ENCODE results near the gene DHX8.
"Not testable (repeated sequence)": the region's sequence is repeated elsewhere in the genome, so short reads cannot be mapped to it uniquely, and the experiment has no call there.

The DHX8 gene
- long read RNA-seq, donor 1, full-length matches to known transcripts, result 5 of 28 reads
- long read RNA-seq, donor 1, partial matches to known transcripts, result 18 of 28 reads
- long read RNA-seq, donor 1, other reads (novel, unspliced or antisense), result 5 of 28 reads
- long read RNA-seq, donor 2, full-length matches to known transcripts, result 1 of 1 reads
- long read RNA-seq, donor 2, partial matches to known transcripts, result 0 of 1 reads
- long read RNA-seq, donor 2, other reads (novel, unspliced or antisense), result 0 of 1 reads
- long read RNA-seq, donor 3, full-length matches to known transcripts, result 4 of 4 reads
- long read RNA-seq, donor 3, partial matches to known transcripts, result 0 of 4 reads
- long read RNA-seq, donor 3, other reads (novel, unspliced or antisense), result 0 of 4 reads
- long read RNA-seq, donor 4, full-length matches to known transcripts, result 7 of 7 reads
- long read RNA-seq, donor 4, partial matches to known transcripts, result 0 of 7 reads
- long read RNA-seq, donor 4, other reads (novel, unspliced or antisense), result 0 of 7 reads
- long read RNA-seq, donor 5, full-length matches to known transcripts, result 2 of 24 reads
- long read RNA-seq, donor 5, partial matches to known transcripts, result 12 of 24 reads
- long read RNA-seq, donor 5, other reads (novel, unspliced or antisense), result 10 of 24 reads
- long read RNA-seq, donor 6, partial matches to known transcripts, result 0 of 1 reads
- long read RNA-seq, donor 6, other reads (novel, unspliced or antisense), result 0 of 1 reads
- long read RNA-seq, donor 7, result 0 reads
- long read RNA-seq, donor 8, full-length matches to known transcripts, result 7 of 29 reads
- long read RNA-seq, donor 8, partial matches to known transcripts, result 17 of 29 reads
- long read RNA-seq, donor 8, other reads (novel, unspliced or antisense), result 5 of 29 reads

- peak; percentile 99 for DNase-seq
These were observed at the start of gene DHX8 for GRCh38 chr17:43483674-43484551. Gene DHX8, plus strand, starts transcription at chr17:43483975. Its CDS starts 63 bp downstream, at chr17:43484038.

- DNase-seq, result no peak
These were observed 48.9 kb upstream of the DHX8 start for GRCh38 chr17:43434902-43435319.

GRCh38 chr17:43437756-43438155 lies 46.0 kb upstream of the DHX8 start:
- DNase-seq, result no peak

GRCh38 chr17:43438626-43439025 lies 45.1 kb upstream of the DHX8 start:
- no peak for DNase-seq

- no peak for DNase-seq
These were observed 44.7 kb upstream of the DHX8 start for GRCh38 chr17:43439041-43439440.

GRCh38 chr17:43442711-43443110 lies 41.1 kb upstream of the DHX8 start:
- no peak for DNase-seq

- DNase-seq, result no peak
These were observed 40.4 kb upstream of the DHX8 start for GRCh38 chr17:43443381-43443780.

GRCh38 chr17:43444223-43445008 lies 39.4 kb upstream of the DHX8 start:
- no peak for DNase-seq

GRCh38 chr17:43445009-43445589 lies 38.7 kb upstream of the DHX8 start:
- no peak for DNase-seq

GRCh38 chr17:43446773-43447172 lies 37.0 kb upstream of the DHX8 start:
- no peak for DNase-seq

GRCh38 chr17:43448720-43449469 lies 34.9 kb upstream of the DHX8 start:
- DNase-seq, result no peak

GRCh38 chr17:43449470-43450248 lies 34.1 kb upstream of the DHX8 start:
- DNase-seq, result peak; percentile 57

- not testable (repeated sequence) for DNase-seq
These were observed 33.0 kb upstream of the DHX8 start for GRCh38 chr17:43450791-43451190.

- DNase-seq, result not testable (repeated sequence)
These were observed 32.0 kb upstream of the DHX8 start for GRCh38 chr17:43451741-43452140.

GRCh38 chr17:43453331-43453812 lies 30.4 kb upstream of the DHX8 start:
- peak; percentile 39 for DNase-seq

GRCh38 chr17:43454868-43455267 lies 28.9 kb upstream of the DHX8 start:
- DNase-seq, result no peak

- DNase-seq, result no peak
These were observed 27.7 kb upstream of the DHX8 start for GRCh38 chr17:43456029-43456428.

- DNase-seq, result no peak
These were observed 27.0 kb upstream of the DHX8 start for GRCh38 chr17:43456661-43457361.

GRCh38 chr17:43457362-43457692 lies 26.4 kb upstream of the DHX8 start:
- no peak for DNase-seq

All from right kidney (tissue), 9 donors.